H9 (cell line): ENCODE measurements around the gene MRPL14. TPM values are rescaled to one million over a fixed set of nuclear protein-coding genes. Genes with fewer than 3 reads are reported as not detected.

Experiments used
- DNase-seq: peaks from one replicate; pipeline ENCODE4 v3.0.0-alpha.2; 2017
- H2AFZ ChIP-seq: one replicate; pipeline ENCODE4 v1.6.1; 2013; ENCODE audit warnings: mild to moderate bottlenecking, low read length, control low read depth, moderate library complexity
- H2AK5ac ChIP-seq: 2 replicates; pipeline ENCODE4 v1.6.1; 2013; ENCODE audit warnings: low read length, control low read depth, mixed read lengths; ENCODE audit not compliant: insufficient read length
- H2BK120ac ChIP-seq: one replicate; pipeline ENCODE4 v1.6.1; 2013; ENCODE audit warnings: low read depth, mild to moderate bottlenecking, low read length, control low read depth, inconsistent platforms; ENCODE audit not compliant: poor library complexity, severe bottlenecking
- H2BK12ac ChIP-seq: 2 replicates; pipeline ENCODE4 v1.6.1; 2013; ENCODE audit warnings: low read length, control low read depth, mixed read lengths, low read depth; ENCODE audit not compliant: insufficient read length
- H2BK15ac ChIP-seq: 2 replicates; pipeline ENCODE4 v1.6.1; 2013; ENCODE audit warnings: low read depth, low read length, control low read depth
- H2BK20ac ChIP-seq: one replicate; pipeline ENCODE4 v1.6.1; 2013; ENCODE audit warnings: low read depth, mild to moderate bottlenecking, low read length, control low read depth, inconsistent platforms; ENCODE audit not compliant: poor library complexity, severe bottlenecking
- H2BK5ac ChIP-seq: 2 replicates; pipeline ENCODE4 v1.6.1; 2013; ENCODE audit warnings: low read length, control low read depth, mixed read lengths; ENCODE audit not compliant: insufficient read length
- H3K14ac ChIP-seq: 2 replicates; pipeline ENCODE4 v1.6.1; 2013; ENCODE audit warnings: low read length, control low read depth; ENCODE audit not compliant: insufficient read depth
- H3K18ac ChIP-seq: 2 replicates; pipeline ENCODE4 v1.6.1; 2013; ENCODE audit warnings: low read depth, mild to moderate bottlenecking, mixed read lengths, low read length, control low read depth; ENCODE audit not compliant: insufficient read length
- H3K23ac ChIP-seq: 2 replicates; pipeline ENCODE4 v1.6.1; 2013; ENCODE audit warnings: low read length, control low read depth, mixed read lengths, low read depth; ENCODE audit not compliant: insufficient read length
- H3K23me2 ChIP-seq: 2 replicates; pipeline ENCODE4 v1.6.1; 2013; ENCODE audit warnings: low read depth, mild to moderate bottlenecking, mixed read lengths, low read length, control low read depth; ENCODE audit not compliant: insufficient read length, poor library complexity, severe bottlenecking
- H3K27ac ChIP-seq: 2 replicates; pipeline ENCODE4 v1.5.1; 2013; ENCODE audit warnings: low read length, control low read depth, mixed read lengths, low read depth; ENCODE audit not compliant: insufficient read length
- H3K27me3 ChIP-seq: 2 replicates; pipeline ENCODE4 v1.6.1; 2013; ENCODE audit warnings: low read length, control low read depth, inconsistent platforms; ENCODE audit not compliant: insufficient read depth
- H3K4ac ChIP-seq: 2 replicates; pipeline ENCODE4 v1.6.1; 2013; ENCODE audit warnings: low read depth, mild to moderate bottlenecking, control low read depth, inconsistent platforms, low read length, moderate library complexity
- H3K4me1 ChIP-seq: 2 replicates; pipeline ENCODE4 v1.6.1; 2013; ENCODE audit warnings: low read length, control low read depth, inconsistent platforms; ENCODE audit not compliant: insufficient read depth
- H3K4me2 ChIP-seq: 2 replicates; pipeline ENCODE4 v1.6.1; 2013; ENCODE audit warnings: low read length, control low read depth, mixed read lengths; ENCODE audit not compliant: insufficient read length, insufficient read depth
- H3K56ac ChIP-seq: 2 replicates; pipeline ENCODE4 v1.6.1; 2013; ENCODE audit warnings: low read depth, mild to moderate bottlenecking, mixed read lengths, low read length, control low read depth; ENCODE audit not compliant: insufficient read length
- H3K79me1 ChIP-seq: 2 replicates; pipeline ENCODE4 v1.6.1; 2013; ENCODE audit warnings: low read depth, mild to moderate bottlenecking, moderate library complexity, low read length, control low read depth, inconsistent platforms; ENCODE audit not compliant: insufficient read depth, poor library complexity, severe bottlenecking
- H3K79me2 ChIP-seq: 2 replicates; pipeline ENCODE4 v1.6.1; 2013; ENCODE audit warnings: low read length, control low read depth, inconsistent platforms; ENCODE audit not compliant: insufficient read depth
- H3K9ac ChIP-seq: 2 replicates; pipeline ENCODE4 v1.6.1; 2013; ENCODE audit warnings: low read length, control low read depth, mixed read lengths; ENCODE audit not compliant: insufficient read length; ENCODE audit errors: extremely low read depth
- H3K9me3 ChIP-seq: one replicate; pipeline ENCODE4 v1.6.1; 2013; ENCODE audit warnings: low read depth, low read length, inconsistent platforms; ENCODE audit not compliant: control insufficient read depth
- H3T11ph ChIP-seq: one replicate; pipeline ENCODE4 v1.6.1; 2013; ENCODE audit warnings: mild to moderate bottlenecking, low read length, control low read depth, inconsistent platforms
- H4K20me1 ChIP-seq: one replicate; pipeline ENCODE4 v1.6.1; 2013; ENCODE audit not compliant: control insufficient read depth, insufficient read length, insufficient read depth
- H4K5ac ChIP-seq: 2 replicates; pipeline ENCODE4 v1.6.1; 2013; ENCODE audit warnings: low read depth, mild to moderate bottlenecking, mixed read lengths, low read length, control low read depth; ENCODE audit not compliant: insufficient read length
- H4K8ac ChIP-seq: replicated peaks from 2 replicates; pipeline ENCODE4 v1.6.1; 2013; ENCODE audit warnings: low read length, control low read depth, mixed read lengths, low read depth; ENCODE audit not compliant: insufficient read length
- H4K91ac ChIP-seq: 2 replicates; pipeline ENCODE4 v1.6.1; 2013; ENCODE audit warnings: low read depth, mild to moderate bottlenecking, moderate library complexity, mixed read lengths, low read length, control low read depth; ENCODE audit not compliant: insufficient read length
- H3K27ac Mint-ChIP-seq, 3 experiments: 2 replicates in 2 of 3; 3 replicates in 1 of 3; pipeline ENCODE4 v1.8.0; 2020 to 2021; ENCODE audit warnings: mixed read lengths in 3 of 3, mild to moderate bottlenecking in 1 of 3, moderate library complexity in 1 of 3
- H3K27me3 Mint-ChIP-seq: 2 replicates; pipeline ENCODE4 v1.8.0; 2021; ENCODE audit warnings: low read depth, mild to moderate bottlenecking, moderate library complexity, mixed read lengths
- H3K36me3 Mint-ChIP-seq, 3 experiments: 2 replicates in 2 of 3; 3 replicates in 1 of 3; pipeline ENCODE4 v1.8.0; 2020 to 2021; ENCODE audit warnings: low read depth in 3 of 3, mixed read lengths in 3 of 3; ENCODE audit not compliant: insufficient read depth in 1 of 3
- H3K4me1 Mint-ChIP-seq, 2 experiments: 2 replicates each; pipeline ENCODE4 v1.8.0; 2020; ENCODE audit warnings: mixed read lengths in 2 of 2
- H3K4me3 Mint-ChIP-seq, 2 experiments: 2 replicates in 1 of 2; 3 replicates in 1 of 2; pipeline ENCODE4 v1.8.0; 2020 to 2021; ENCODE audit warnings: mild to moderate bottlenecking in 2 of 2, mixed read lengths in 2 of 2, moderate library complexity in 1 of 2
- H3K9me3 Mint-ChIP-seq, 2 experiments: 2 replicates in 1 of 2; 3 replicates in 1 of 2; pipeline ENCODE4 v1.8.0; 2020; ENCODE audit warnings: mild to moderate bottlenecking in 2 of 2, mixed read lengths in 2 of 2, moderate library complexity in 1 of 2
- CTCF ChIP-seq: fragments of 200-600 bp; sonication (generic); conservative IDR thresholded peaks from 3 replicates; pipeline ENCODE4 v1.8.0; 2021; ENCODE audit warnings: antibody characterized with exemption, mild to moderate bottlenecking
- WGBS: extraction: QIAGEN DNeasy Blood & Tissue Kit; methylation state at CpG from one replicate; pipeline ENCODE4 v1.1.7; 2013; ENCODE audit warnings: missing lambda C conversion rate, low lambda C conversion rate, mixed read lengths; ENCODE audit not compliant: insufficient read length; ENCODE audit errors: extremely low coverage; 5-methylcytosine and 5-hydroxymethylcytosine counted together
- total RNA-seq: library from RNA; stranded (reverse); gene quantifications from 2 replicates; pipeline ENCODE4 v1.2.1, GENCODE V29; 2021

MRPL14 gene
- total RNA-seq, 1 experiment from 2014 or later = 80.1 TPM

- H3K9me3 Mint-ChIP-seq = no peaks in the 10 kb centered on the region
- no peak for TF ChIP-seq CTCF
These were observed 21.1 kb upstream of the MRPL14 start for GRCh38 chr6:44148306-44148705.

More at GRCh38 chr6:44148306-44148705, 21.1 kb upstream of the MRPL14 start:
- Histone ChIP-seq H2BK12ac (no peak overlapping the region), H3K23ac (no peak overlapping the region), H3K56ac (no peak overlapping the region), H4K5ac (no peak overlapping the region), H3K79me2 (no peaks in the 10 kb centered on the region), H3K4me2 (no peak overlapping the region), H3K27me3 (no peaks in the 10 kb centered on the region), H3K27ac (no peak overlapping the region), H3K23me2 (no peaks in the 10 kb centered on the region), H2BK20ac (no peak overlapping the region), H4K20me1 (peaks cover 7% of the 10 kb centered on the region), H3K14ac (no peak overlapping the region), H3T11ph (no peak overlapping the region), H3K4me1 (no peaks in the 10 kb centered on the region), H4K8ac (no peak overlapping the region), H3K18ac (no peak overlapping the region), H2BK120ac (no peak overlapping the region), H3K79me1 (no peaks in the 10 kb centered on the region), H2AK5ac (no peak overlapping the region), H3K4ac (no peak overlapping the region), H2BK5ac (no peak overlapping the region), H2AFZ (no peak overlapping the region), H2BK15ac (no peak overlapping the region), H3K9ac (no peak overlapping the region), H4K91ac (no peak overlapping the region), H3K9me3 (no peaks in the 10 kb centered on the region)
- H3K27ac Mint-ChIP-seq = no peak overlapping the region
- peaks cover 17 to 61% (median 50%) of the 10 kb centered on the region in 3 experiments for H3K36me3 Mint-ChIP-seq
- peaks cover 4% of the 10 kb centered on the region in 2 experiments for H3K4me1 Mint-ChIP-seq
- no peak for DNase-seq
- peaks cover 2% of the 10 kb centered on the region; the same call in 1 of the 2 replicates for H3K27me3 Mint-ChIP-seq
- no CpG with 5 or more reads among the region's 9 CpGs for WGBS
- H3K4me3 Mint-ChIP-seq = no peak overlapping the region
